MM.1S (cell line): Measurements from ENCODE around the gene TMEM258.

Experiments used
- DNase-seq: peaks from one replicate; pipeline ENCODE4 v3.0.0-alpha.2; 2015
- H2AFZ ChIP-seq: fragments of 300-600 bp; sonication (generic); 2 replicates; pipeline ENCODE4 v1.6.0; 2016; ENCODE audit warnings: antibody characterized with exemption, low read length
- H3F3A ChIP-seq: fragments of 300-600 bp; sonication (generic); 2 replicates; pipeline ENCODE4 v1.6.1; 2016; ENCODE audit warnings: mild to moderate bottlenecking, antibody characterized with exemption, low read length, moderate library complexity, mixed read lengths; ENCODE audit not compliant: insufficient read depth
- H3K27ac ChIP-seq: fragments of 300-600 bp; sonication (generic); 2 replicates; pipeline ENCODE4 v1.5.1; 2016; ENCODE audit warnings: mild to moderate bottlenecking, low read length
- H3K27me3 ChIP-seq: fragments of 300-600 bp; sonication (generic); replicated peaks from 2 replicates; pipeline ENCODE4 v1.6.0; 2016; ENCODE audit warnings: low read length; ENCODE audit not compliant: insufficient read depth
- H3K36me3 ChIP-seq: fragments of 300-600 bp; sonication (generic); replicated peaks from 2 replicates; pipeline ENCODE4 v1.6.1; 2016; ENCODE audit warnings: mild to moderate bottlenecking, low read length, mixed read lengths; ENCODE audit not compliant: insufficient read depth
- H3K4me1 ChIP-seq: fragments of 300-600 bp; sonication (generic); 2 replicates; pipeline ENCODE4 v1.6.1; 2016; ENCODE audit warnings: low read length, mixed read lengths
- H3K4me2 ChIP-seq: fragments of 300-600 bp; sonication (generic); 2 replicates; pipeline ENCODE4 v1.6.0; 2016; ENCODE audit warnings: low read depth, low read length
- H3K4me3 ChIP-seq: fragments of 300-600 bp; sonication (generic); 2 replicates; pipeline ENCODE4 v1.5.1; 2016; ENCODE audit warnings: low read length, mixed read lengths
- H3K79me2 ChIP-seq: fragments of 300-600 bp; sonication (generic); 2 replicates; pipeline ENCODE4 v1.6.1; 2016; ENCODE audit warnings: mixed run types, low read length, mixed read lengths
- H3K9ac ChIP-seq: fragments of 300-600 bp; sonication (generic); 2 replicates; pipeline ENCODE4 v1.6.1; 2016; ENCODE audit warnings: low read length, mixed read lengths
- H3K9me2 ChIP-seq: fragments of 300-600 bp; sonication (generic); replicated peaks from 2 replicates; pipeline ENCODE4 v1.6.1; 2016; ENCODE audit warnings: mild to moderate bottlenecking, low read length, mixed read lengths; ENCODE audit not compliant: insufficient read depth
- H3K9me3 ChIP-seq: fragments of 300-600 bp; sonication (generic); replicated peaks from 2 replicates; pipeline ENCODE4 v1.6.1; 2016; ENCODE audit warnings: mild to moderate bottlenecking, low read length, mixed read lengths; ENCODE audit not compliant: insufficient read depth
- H4K20me1 ChIP-seq: fragments of 300-600 bp; sonication (generic); 2 replicates; pipeline ENCODE4 v1.6.1; 2016; ENCODE audit warnings: mild to moderate bottlenecking, low read length, moderate library complexity, mixed read lengths; ENCODE audit not compliant: insufficient read depth
- CTCF ChIP-seq: fragments of 300-600 bp; sonication (generic); IDR thresholded peaks from 2 replicates; pipeline ENCODE4 v1.5.1; 2016; ENCODE audit warnings: antibody characterized with exemption, low read length, mixed read lengths
- EZH2 ChIP-seq: fragments of 300-600 bp; sonication (generic); optimal IDR thresholded peaks from 2 replicates; pipeline ENCODE3; 2017; ENCODE audit warnings: low read depth, mild to moderate bottlenecking, antibody characterized with exemption, low read length, mixed read lengths
- EZH2phosphoT487 ChIP-seq: fragments of 300-600 bp; sonication (generic); IDR thresholded peaks from 2 replicates; pipeline ENCODE4 v1.6.1; 2018; ENCODE audit warnings: antibody characterized with exemption, low read length

The TMEM258 gene

GRCh38 chr11:61792310-61793082 lies at the start of gene TMEM258, which contains the start of gene FEN1:
Gene TMEM258 (minus strand): TSS chr11:61792599. CDS start chr11:61792558, 41 bp downstream.
Gene FEN1 (plus strand): TSS chr11:61792911. CDS start chr11:61795362, 2,451 bp downstream.
- Histone ChIP-seq H2AFZ (peak within 1 kb of the TSS; percentile 81), H3K9me3 (no peaks in the 10 kb centered on the region), H3K4me3 (peak within 1 kb of the TSS; percentile 96), H3K27ac (peak within 1 kb of the TSS; percentile 85), H3K27me3 (no peaks in the 10 kb centered on the region), H3K4me2 (peak within 1 kb of the TSS; percentile 74), H3K9me2 (no peaks in the 10 kb centered on the region), H3K9ac (peak within 1 kb of the TSS; percentile 99), H3K36me3 (0 out of 2 replicates have a peak, but pooled peaks cover 1% of the 10 kb centered on the region), H3F3A (peaks cover 8% of the 10 kb centered on the region; the same call in 1 of the 2 replicates), H3K79me2 (peaks cover 83% of the 10 kb centered on the region), H4K20me1 (peaks cover 21% of the 10 kb centered on the region), H3K4me1 (no peaks in the 10 kb centered on the region; the same call in 1 of the 2 replicates)
- DNase-seq: peak; percentile 92
- TF ChIP-seq EZH2phosphoT487 (no peak), CTCF (no peak), EZH2 (no peak)

GRCh38 chr11:61841636-61842527 lies 49.5 kb upstream of the TMEM258 start:
- no peaks in the 10 kb centered on the region for H3K36me3 ChIP-seq
- no peaks in the 10 kb centered on the region for H3K79me2 ChIP-seq
- no peak for DNase-seq
- no peaks in the 10 kb centered on the region for H3K9me3 ChIP-seq
- H3K4me3 ChIP-seq: no peak overlapping the region
- H3K27me3 ChIP-seq: no peaks in the 10 kb centered on the region; the same call in 1 of the 2 replicates
- no peak overlapping the region for H3K4me2 ChIP-seq
- no peaks in the 10 kb centered on the region for H4K20me1 ChIP-seq
- no peaks in the 10 kb centered on the region for H3K4me1 ChIP-seq
- TF ChIP-seq CTCF (no peak), EZH2phosphoT487 (no peak), EZH2 (no peak)
- no peaks in the 10 kb centered on the region for H3K9me2 ChIP-seq
- H3K9ac ChIP-seq: no peak overlapping the region
- no peak overlapping the region for H2AFZ ChIP-seq
- H3F3A ChIP-seq: no peaks in the 10 kb centered on the region
- H3K27ac ChIP-seq: no peak overlapping the region

GRCh38 chr11:61840371-61840770 lies 48.0 kb upstream of the TMEM258 start:
- H2AFZ ChIP-seq: no peak overlapping the region
- H3K9me2 ChIP-seq: no peaks in the 10 kb centered on the region
- H3K79me2 ChIP-seq: no peaks in the 10 kb centered on the region

More at GRCh38 chr11:61840371-61840770, 48.0 kb upstream of the TMEM258 start:
- Histone ChIP-seq H3K4me2 (no peak overlapping the region), H3K36me3 (no peaks in the 10 kb centered on the region), H3F3A (no peaks in the 10 kb centered on the region), H3K4me1 (no peaks in the 10 kb centered on the region), H3K9me3 (no peaks in the 10 kb centered on the region), H3K4me3 (no peak overlapping the region), H3K27ac (no peak overlapping the region), H3K27me3 (no peaks in the 10 kb centered on the region; the same call in 1 of the 2 replicates), H3K9ac (no peak overlapping the region), H4K20me1 (no peaks in the 10 kb centered on the region)
- DNase-seq: no peak
- no peak for TF ChIP-seq CTCF
- no peak for TF ChIP-seq EZH2
- no peak for TF ChIP-seq EZH2phosphoT487
